GM10266 (cell line): ENCODE measurements around the gene ZMYND15.

ENCODE experiments used
- DNase-seq: peaks from one replicate; pipeline ENCODE4 v3.0.0; 2012; ENCODE audit errors: extremely low spot score
- TF ChIP-seq, protein P1 (sequence below): IDR thresholded peaks from 2 replicates; pipeline ENCODE4 v1.5.1; 2012; ENCODE audit warnings: mild to moderate bottlenecking, low read depth; ENCODE audit not compliant: control insufficient read depth, insufficient read depth; ENCODE audit errors: missing control alignments

The ZMYND15 gene

DNA sequence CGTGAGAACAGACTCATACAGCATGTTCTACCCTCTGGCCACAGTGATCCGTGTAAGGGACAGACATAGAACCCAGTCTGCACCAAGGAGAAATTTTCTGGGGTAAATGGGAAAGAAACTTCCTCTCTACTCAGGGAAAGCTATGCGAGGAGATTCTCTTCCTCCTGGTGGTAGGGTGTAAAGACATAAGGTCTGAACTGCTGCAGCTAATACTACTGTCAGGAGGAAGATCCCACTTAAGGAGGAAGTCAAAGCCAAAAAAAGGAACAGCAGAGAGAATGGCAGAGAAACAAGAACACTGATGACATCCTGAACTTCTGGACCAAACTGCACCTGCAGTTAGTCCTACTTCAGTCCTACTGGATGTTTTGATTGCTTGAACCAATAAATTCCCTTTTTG, 25.0 kb downstream of the ZMYND15 start:
- TF ChIP-seq, protein P1, sequence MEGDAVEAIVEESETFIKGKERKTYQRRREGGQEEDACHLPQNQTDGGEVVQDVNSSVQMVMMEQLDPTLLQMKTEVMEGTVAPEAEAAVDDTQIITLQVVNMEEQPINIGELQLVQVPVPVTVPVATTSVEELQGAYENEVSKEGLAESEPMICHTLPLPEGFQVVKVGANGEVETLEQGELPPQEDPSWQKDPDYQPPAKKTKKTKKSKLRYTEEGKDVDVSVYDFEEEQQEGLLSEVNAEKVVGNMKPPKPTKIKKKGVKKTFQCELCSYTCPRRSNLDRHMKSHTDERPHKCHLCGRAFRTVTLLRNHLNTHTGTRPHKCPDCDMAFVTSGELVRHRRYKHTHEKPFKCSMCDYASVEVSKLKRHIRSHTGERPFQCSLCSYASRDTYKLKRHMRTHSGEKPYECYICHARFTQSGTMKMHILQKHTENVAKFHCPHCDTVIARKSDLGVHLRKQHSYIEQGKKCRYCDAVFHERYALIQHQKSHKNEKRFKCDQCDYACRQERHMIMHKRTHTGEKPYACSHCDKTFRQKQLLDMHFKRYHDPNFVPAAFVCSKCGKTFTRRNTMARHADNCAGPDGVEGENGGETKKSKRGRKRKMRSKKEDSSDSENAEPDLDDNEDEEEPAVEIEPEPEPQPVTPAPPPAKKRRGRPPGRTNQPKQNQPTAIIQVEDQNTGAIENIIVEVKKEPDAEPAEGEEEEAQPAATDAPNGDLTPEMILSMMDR: no peak
- DNase-seq: no peak

DNA sequence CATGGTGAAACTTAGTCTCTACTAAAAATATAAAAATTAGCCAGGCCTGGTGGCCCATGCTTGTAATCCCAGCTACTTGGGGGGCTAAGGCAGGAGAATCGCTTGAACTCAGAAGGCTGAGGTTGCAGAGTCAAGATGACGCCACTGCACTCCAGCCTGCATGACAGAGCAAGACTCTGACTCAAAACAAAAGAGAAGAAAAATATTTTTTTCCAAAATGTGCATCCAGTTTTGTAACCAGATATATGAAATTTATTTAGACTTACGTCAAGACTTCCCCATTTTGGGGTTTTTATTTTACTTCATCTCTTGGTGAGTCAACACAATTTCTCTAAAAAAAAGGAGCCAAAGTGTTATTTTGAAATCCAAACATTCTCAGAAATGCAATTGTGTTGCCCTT, 26.6 kb downstream of the ZMYND15 start:
- TF ChIP-seq, protein P1: no peak
- DNase-seq: no peak

DNA sequence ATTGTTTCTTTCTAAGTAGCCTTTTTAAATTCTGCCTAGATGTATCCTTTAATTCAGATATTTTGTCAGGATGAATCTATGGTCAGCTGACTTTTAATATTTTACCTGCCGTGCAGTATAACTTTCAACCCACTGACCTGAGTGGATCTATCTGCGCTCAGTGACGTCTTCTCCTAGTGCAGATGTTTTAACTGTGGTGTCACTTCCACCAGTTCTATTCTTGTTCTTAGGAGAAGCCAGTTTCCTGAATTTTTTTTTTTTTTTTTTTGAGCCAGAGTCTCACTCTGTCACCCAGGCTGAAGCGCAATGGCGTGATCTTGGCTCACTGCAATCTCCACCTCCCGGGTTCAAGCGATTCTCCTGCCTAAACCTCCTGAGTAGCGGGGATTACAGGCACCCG, 27.1 kb downstream of the ZMYND15 start:
- TF ChIP-seq, protein P1: no peak
- DNase-seq: no peak

DNA sequence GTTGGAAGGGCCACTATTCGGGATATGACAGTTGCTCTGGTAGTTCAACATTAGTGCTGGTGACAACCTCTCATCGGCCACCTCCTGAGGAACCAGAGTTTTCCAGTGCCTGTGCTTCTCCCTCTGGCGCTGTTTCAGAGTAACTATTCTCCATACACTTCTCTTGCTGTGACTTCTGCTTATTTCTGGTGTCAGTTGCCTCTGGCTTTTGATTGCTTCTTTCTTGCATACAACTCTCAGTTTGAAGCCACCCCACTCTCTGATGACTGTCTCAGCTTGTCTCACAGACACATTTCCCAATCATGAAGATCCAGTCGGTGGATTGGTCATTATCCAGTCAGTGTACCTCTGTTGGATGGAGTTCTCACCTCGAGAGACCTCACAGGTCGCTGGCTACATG, 28.7 kb downstream of the ZMYND15 start:
- TF ChIP-seq, protein P1: no peak
- no peak for DNase-seq

DNA sequence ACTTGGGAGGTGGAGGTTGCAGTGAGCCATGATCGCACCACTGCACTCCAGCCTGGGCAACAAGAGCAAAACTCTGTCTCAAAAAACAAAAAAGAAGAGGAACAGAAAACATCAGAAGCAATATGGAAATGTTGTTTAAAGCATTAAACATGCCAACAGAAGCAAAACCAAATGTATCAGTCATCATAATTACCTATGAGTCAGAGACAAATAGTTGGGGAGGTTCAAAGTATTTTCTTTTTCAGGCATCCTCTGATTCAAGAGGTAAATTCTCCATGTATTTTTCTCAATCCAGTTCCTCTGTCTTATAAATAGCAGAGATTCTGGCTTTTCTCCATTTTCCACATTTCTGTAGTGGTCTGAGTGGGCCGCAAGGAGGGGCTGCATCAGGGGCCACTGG, 30.0 kb downstream of the ZMYND15 start:
- TF ChIP-seq, protein P1: no peak
- DNase-seq: no peak

DNA sequence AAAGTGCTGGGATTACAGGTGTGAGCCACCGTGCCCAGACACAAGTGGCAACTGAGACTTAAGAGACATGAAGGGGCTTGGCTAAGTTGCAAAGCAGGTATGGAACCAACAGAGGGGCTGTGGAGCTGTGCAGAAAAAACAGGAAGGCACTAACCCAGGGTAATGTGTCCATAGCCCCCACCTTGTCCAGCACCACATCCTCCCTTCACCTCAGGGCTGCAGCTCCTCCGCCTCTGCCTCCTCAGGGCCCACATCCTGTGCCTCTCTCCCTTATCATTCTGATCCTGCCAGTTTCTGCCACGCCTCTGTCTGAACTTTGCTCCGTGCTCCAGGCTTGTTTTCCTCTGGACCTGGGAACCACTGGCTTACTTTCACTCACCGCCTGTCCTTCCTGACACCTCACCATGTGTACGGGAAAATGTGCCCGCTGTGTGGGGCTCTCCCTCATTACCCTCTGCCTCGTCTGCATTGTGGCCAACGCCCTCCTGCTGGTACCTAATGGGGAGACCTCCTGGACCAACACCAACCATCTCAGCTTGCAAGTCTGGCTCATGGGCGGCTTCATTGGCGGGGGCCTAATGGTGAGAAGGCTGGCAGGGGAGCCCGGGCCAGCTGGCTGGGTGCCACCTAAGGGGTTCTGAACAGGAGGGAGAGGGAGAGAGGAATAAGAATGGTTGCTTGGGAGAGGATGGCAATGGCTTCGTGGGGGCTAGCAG, 32.0 kb downstream of the ZMYND15 start, which contains the start of gene TM4SF5:
TM4SF5 (plus strand) TSS at position 368 of the 716 bp plus-strand sequence; CDS start at position 405, 37 bp downstream.
- TF ChIP-seq, protein P1: no peak
- no peak for DNase-seq

DNA sequence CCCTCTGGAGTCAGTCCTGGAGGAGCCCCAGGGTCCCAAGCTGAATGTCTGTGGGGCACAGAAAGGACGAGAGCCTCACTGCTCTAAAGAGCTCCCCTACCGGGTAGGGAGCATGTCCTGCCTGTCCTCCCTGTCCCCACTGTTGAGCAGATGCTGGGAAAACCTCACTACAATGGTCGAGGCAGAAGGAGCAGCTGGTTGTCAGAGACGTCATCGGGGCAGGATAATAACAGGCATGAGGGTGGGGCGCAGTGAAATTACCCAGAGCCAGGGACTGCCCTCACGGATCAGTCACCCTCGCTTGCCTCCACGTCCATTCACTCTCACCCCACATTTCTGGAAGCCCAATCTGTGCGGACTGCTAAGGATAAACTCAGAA, 32.6 kb downstream of the ZMYND15 start:
- DNase-seq: no peak
- TF ChIP-seq, protein P1: no peak
